T-helper 1 cell treated with Interleukin-12 subunit alpha and Interleukin-12 subunit beta and Interleukin-4 antibody, amounts not matched to agents 30 ng/mL and 1 ng/mL, for 36 hours (primary cell): ENCODE data around the gene GHRHR. TPM values are rescaled to one million over a fixed set of nuclear protein-coding genes. Genes with fewer than 3 reads are reported as not detected.

ENCODE experiments used
- intact Hi-C: fragments of 100-400 bp; cut with micrococcal nuclease; formaldehyde crosslinking; loops from one replicate; pipeline ENCODE4 v1.15.1; 2024
- total RNA-seq: library from RNA; stranded (reverse); gene quantifications from 2 replicates; pipeline ENCODE4 v1.2.3, GENCODE V29; 2022

GHRHR gene
- total RNA-seq, 1 donor from 2014 or later = not detected

DNA sequence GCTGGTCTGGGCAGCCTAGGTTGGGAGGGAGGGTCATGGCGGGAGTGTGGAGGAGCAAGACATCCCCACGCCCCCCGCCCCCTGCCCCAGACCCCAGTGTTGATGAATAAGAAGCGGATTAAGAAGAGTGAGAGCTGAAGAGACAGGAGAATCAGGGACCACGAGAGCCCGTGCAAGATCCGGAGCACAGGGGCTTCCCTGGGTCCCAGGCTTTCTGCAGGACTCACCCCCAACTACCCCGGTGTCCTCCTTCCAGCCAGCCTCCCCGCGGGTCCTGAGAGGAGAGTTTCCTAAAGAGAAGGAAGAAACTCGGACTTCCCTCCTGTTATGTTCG is 20.1 kb downstream of the GHRHR start:
- intact Hi-C loops = loop anchor here (1.0 to 5.0 kb wide), 3 partner anchors 138 to 753 kb away; no protein-coding TSS in a partner anchor

DNA sequence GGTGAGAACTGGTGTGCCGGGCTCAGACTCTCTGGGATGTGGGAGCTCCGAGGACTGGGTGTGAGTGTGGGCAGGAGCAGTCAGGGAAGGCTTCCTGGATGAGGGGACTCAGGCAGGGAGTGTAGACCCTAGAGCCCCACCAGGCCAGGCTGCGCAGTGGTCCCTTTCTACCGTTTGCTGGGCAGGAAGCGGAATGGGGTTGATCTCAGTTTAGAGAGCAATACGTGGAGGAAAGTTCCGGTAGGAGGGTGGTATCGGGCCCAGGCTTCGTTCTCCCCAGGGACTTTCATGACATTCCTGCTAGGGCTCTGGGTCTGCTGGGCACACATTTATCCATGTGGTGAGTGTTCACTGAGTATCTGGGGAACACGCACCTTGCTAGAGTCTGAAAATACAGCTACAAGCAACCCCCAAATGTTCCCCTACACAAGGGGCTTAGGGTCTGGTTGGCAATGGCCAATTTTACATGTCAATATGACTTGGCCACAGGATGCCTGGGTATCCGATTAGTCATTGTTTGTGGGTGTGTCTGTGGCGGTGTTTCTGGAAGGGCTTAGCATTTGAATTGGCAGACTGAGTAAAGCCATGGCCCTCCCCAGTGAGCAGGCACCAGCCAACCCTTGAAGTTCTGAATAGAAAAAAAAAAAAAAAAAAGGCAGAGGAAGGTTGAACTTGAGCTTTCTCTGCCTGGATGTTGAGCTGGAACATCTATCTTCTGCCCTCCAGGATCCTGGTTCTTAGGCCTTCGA is 20.8 kb downstream of the GHRHR start:
- intact Hi-C loops = loop anchor here (5.0 kb wide), 2 partner anchors 503 to 753 kb away; no protein-coding TSS in a partner anchor

DNA sequence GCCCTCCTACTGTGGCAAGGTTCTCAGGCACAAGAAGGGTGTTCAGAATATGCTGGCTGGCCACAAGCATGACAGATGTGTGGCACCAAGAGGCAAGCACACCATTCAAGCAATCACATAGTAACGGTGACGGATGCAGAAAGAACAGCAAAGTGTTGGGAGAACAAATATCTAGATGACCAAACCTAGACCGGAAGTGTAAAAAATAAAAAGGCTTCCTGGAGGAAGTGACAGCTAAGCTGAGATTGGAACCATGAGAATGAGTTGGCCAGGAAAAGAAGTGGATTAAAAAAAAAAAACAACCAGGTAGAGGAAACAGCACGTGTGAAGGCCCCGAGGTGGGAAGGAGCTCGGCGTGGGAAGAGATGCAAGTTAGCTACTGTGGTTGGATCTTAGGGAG is 22.0 kb downstream of the GHRHR start:
- intact Hi-C loops = no loop called here

DNA sequence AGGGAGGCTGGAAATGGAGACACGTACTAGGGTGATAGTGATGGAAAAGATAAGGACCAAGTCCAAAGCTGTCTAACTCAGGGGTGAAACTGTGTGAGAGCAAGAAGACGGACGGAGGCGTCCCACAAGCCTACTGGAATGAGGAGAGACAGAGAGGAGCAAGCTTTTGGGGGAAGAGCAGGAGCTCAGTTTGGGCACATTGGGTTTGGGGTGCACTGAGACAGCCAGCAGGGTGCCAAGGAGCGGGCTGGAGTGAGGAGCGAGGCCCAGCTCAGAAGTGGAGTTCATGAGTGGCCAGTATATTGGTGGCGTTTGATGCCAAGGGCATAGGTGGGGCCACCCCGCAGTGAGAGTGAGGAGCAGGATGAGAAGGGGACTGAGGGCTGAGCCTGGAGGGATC is 22.6 kb downstream of the GHRHR start:
- intact Hi-C loops = no loop called here

DNA sequence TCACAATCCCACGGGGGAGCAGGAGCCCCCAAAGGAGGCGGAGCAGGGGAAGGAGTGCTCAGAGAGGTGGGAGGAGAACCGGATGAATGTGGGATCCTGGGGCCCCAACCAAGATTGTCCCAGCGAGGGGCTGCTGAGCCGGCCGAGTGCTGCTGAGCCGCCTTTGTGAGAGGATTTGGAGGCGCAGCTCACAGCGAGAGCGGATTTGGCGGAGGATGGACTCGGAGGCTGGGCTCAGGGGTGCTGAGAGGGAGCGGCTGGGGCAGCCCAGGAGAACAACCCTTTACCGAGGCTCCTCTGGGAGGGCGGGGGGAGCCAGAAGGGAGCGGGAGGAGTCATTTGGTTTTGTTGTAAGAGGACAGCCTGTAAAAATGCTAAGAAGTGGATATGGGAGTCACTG is 23.0 kb downstream of the GHRHR start:
- intact Hi-C loops = no loop called here

DNA sequence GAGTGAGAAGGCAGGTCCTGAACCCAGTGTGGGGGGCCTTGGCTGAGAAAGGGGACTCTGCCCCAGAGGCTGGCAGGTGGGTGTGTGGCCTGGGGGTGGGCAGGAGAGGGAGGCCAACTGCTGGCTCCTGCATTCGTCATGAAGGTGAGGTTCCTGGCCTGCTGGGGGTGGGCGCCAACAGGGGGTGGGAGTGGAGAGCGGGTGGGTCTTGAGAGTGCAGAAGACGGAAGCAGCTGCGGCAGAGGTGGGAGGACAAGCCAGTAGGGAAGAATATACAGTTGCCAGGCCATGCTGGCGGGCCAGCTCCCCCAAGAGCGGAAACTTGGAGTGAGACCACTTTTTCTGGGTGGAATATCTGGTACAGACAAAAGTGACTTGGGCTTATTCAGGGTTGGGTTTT is 23.4 kb downstream of the GHRHR start:
- intact Hi-C loops = no loop called here

DNA sequence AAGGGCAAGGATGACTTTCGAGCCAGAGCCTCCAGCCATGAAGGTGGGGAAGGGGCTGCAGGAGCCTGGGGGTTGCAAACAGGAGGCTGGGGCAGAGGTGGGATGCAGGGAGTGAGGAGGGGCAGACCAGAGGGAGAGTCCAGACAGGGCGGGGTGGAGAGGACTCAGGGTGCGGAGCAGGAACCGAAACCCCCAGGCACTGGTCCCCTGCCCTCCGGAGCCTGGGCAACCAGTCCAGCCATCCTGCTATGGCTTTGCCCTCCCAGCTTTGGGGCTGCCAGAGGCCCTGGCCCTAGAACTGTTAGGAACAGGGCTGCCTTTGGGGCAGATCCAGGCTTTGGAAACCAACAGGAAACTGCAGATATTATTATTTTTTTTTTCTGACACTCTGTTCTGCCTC is 24.2 kb downstream of the GHRHR start:
- intact Hi-C loops = no loop called here

DNA sequence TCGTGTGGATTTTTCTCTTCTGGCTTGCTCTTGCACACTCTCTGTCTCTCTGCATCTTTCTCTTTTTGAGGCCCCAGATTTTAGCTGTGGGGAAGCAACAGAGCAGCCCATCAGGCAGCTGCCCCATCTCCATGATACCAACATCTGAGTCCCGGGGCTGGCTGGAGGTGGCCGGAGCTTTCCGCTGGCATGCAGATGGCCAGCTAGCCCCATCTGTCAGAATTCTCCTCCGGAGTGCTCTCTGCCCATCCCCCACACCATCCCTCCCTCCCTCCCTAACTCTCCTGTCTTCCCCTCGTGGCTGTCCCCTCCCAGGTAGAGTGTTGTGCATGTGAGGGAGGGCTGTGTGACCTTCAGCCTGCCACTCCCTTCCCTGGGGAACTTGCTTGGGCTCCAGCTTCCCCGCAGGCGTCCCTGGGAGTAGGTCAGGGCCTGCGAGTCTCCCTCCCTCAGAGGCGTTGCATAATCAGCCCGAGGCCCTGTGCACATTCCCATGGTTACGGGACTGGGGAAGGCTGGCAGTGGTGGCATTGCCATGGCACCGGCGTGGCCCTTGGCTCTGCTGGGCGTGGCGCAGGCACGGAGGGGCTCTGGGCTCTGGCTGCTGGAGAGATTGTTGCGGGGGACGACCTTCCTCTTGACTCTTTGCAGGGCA is 24.7 kb downstream of the GHRHR start:
- intact Hi-C loops = no loop called here

DNA sequence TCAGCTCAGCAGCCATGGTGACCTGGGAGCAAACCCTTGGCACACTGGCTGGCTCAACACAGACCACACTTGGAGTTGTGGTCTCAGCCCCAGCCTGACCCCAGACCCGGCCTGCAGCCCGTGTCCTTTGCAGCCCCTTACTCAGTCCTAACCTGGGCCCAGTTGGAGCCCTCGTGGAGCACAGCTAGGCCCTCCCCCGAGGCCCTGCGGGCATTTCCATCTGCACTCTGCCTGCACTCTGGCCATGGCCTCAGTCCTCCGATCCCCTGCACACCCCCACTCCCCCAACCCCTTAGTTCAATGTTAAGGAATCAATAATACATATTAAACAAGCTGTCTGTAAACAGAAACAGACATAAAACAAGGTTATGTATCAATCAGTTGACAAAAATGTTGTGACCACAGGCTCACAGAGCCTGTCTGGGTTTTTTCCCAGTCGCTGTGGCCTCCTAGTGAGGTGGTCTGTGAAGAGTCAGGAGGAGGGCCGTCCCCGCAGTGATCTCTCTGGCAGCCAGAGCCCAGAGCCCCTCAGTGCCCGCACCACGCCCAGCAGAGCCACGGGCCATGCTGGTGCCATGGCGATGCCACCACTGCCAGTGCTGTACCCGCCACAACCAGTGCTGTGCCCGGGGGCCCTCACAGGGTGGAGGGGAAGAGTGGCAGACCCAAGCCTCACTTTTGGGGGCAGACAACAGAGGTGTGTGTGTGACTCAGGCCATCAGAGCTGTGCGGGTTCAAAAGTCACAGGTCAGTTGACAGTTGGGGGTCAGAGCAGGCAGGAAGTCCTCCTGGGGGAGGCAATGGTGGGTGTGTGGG is 25.5 kb downstream of the GHRHR start:
- intact Hi-C loops = no loop called here

DNA sequence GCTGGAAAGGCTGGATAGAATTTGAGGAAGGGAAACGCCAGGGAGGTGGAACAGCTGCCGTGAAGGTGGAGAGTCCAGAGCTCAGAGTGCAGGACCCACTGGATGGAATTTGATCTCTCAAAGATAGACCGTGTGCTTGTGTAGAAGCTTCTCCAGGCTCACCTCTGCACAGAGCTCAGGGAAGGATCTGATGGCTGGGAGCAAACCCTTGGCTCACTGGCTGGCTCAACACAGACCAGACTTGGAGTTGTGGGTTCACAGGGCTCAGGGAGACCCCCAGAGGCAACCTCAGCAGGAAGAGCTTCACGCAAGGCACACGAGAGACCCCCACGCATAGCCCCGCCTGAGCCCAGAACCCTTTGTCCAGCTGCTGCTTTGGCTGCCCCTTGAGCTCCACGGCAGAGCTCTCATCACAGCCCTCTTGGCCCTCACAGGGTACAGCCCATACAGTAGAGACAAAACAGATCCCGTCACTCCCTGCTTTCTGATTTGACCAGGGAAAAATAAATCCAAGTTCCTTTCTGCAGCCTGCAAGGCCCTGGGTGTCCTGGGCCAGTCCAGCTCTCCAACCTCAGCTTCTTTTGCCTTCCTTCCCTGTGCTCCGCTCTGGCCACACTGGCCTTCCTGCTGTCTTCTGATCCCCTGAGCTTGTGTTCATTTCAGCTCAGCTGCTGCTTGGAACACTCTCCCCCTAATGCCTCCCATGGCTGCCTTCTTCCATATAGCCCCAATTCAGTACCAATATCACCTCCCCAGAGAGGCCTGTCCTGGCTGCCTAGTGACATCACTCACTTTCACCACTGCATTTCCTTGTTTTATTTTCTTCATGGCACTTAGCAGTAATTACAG is 26.3 kb downstream of the GHRHR start:
- intact Hi-C loops = no loop called here

DNA sequence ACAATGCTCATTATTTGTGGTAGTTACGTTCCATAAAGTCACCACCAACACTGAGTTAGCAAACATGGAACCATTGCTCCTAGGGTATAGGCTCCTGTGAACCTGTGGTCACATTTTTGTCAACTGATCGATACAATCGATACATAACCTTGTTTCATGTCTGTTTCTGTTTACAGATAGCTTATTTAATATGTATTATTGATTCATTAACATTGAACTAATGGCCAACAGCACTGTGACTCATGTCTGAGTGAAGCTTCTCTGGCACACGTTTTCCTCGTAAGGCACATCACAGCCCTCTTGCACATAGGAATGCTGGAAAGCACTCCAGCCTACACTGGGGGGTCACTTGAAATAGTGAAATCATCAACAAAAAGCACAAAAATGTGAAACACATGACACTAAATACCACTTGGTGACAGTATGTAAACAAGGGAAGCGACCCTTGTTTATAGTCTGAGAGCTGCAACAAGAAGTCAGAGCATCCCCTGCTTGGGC is 27.0 kb downstream of the GHRHR start:
- intact Hi-C loops = no loop called here

DNA sequence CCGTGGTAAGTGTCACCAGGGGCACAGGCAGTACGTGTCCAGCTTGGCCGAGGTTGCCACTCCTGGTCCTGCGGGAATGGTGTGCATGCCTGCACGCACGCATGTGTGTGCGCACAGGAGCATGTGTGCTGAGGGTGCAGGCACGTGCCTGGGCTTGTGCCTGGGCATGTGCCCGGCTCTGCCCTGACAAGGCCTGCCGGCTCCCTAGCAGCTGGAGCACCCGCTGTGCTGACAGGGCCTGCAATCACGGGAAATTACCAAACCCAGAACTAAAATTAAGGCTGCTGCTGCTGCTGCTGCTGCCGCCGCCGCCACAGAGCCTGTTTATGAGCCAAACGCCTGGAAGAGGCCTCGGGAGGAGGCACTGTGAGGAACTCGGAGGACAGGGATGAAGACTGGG is 28.7 kb downstream of the GHRHR start:
- intact Hi-C loops = no loop called here

DNA sequence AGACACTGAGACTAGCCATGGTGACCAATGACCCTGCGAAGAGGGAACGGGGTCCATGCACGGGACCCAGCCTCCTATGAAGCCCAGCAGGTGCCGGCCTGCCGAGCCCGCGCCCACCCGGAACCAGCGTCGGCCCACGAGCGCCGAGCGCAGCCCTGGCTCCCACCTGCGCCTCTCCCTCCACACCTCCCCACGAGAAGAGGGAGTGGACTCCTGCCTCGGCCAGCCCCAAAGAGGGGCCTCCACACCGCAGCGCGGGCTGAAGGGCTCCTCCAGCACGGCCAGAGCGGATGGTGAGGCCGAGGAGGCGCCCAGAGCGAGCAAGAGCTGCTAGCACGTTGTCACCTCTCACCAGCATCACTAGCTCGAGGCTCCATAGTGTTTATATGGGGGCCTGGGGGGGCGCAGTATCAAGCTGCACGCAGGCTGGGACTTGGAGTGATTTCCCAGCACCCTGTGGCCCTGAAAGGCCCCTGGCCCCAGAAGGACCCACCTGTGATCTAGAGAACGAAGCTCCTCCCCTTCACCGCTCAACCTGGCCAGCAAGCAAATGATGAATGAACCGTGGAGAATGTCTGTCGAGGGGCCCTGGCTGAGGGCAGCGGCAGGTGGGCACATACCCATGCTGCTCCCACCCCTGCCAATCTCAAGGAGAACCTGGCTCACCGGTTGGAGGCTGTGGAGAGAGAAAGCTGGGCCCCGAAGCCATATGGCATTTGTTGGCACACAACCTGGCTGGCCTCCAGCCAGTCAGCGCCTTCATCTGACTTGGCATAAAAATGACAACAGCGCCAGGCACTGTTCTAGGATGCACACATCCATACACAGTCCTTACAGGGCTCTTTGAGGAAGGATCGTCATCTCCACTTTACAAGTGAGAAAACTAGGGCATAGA is 30.7 kb downstream of the GHRHR start:
- intact Hi-C loops = no loop called here

DNA sequence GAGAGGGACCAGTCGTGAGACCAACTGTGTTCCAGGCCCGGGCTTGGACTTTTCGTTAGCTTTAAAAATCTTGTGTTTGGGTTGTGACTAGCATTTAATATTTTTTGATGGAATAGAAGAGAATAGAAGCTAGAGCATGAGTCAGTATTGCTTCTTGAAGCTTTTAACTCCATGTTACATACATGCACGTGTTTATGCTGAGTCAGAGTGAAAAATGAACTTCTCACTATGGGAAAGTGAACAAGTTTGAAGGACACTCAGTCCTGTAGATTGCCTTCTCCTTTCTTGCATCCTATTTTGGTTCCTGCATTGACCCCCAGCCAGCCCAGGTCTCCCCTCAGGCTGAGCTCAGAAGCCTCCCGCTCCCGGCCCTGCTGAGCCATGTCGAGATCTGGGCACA is 31.8 kb downstream of the GHRHR start:
- intact Hi-C loops = no loop called here

DNA sequence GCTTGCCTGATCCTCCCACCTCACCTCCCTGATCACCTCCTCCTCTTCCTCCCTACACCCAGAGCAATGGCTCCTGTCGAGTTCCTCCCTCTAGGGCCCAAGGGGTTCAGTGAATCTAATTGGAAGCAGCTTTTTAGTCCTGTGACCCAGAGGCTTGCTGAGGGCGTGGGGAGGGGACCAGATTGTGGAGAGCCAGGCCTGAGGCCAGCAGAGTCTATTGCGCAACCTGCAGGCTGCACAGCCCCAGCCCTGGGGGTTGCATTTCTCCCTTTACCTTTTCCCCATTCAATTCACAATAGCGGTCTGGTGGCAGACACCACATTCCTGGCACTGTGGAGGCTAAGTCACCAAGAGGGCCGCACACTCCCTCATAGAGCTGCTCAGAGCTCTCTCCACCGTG is 32.5 kb downstream of the GHRHR start:
- intact Hi-C loops = no loop called here

DNA sequence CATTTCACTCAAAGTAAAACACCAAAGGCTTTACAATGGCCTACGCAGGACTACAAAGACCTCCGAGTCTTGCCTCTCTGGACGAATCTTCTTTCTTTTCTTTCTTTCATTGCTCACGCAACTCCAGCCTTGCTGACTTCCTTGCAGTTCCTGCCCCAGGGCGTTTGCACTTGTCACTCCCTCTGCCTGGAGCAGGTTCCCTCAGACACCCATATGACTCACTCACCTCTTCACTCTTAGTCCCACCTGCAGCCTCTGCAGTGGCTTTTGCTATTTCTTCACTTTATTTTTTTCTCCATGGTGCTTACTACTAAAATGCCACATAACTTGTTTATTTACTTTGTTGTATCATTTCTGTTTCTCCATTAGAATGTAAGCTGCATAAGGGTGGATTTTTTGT is 33.1 kb downstream of the GHRHR start:
- intact Hi-C loops = no loop called here

DNA sequence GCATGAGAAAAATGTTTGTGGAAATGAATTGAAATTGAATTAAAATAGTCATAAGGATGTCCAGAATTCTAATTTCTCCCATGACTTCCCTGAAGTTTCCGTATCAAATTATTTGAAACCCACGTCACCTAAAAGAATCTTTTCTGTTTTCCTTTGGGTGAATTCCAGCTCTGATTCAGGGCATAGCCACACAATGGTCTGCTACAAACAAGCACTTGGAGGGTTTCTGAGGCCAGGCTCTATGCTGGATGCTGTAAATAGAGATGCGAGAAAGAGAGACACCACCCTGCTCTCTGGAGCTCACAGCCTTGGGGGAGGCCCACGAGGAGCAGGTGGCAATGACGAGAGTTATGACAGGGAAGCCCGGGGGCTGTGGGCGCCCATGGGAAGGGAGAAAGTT is 33.6 kb downstream of the GHRHR start:
- intact Hi-C loops = no loop called here

DNA sequence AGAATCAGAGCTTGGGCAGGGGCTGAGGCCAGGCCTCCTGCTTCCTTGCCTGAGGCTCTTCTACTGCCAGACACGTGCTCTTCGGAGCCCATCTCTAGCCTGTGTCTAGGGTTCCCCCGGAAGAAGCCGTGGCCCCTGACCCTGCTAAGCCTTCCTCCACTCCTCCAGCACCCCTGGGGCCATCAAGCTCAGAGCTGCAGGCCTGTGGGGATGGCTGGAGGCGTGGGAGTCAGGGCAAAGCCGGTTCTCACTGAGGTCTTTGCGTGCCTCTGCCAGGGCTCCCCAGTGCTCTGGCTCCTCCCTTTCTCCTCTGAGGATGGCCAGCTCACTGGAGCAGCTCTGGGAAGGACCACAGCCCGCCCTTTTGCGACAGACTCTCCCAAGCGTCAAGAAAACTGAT is 34.4 kb downstream of the GHRHR start:
- intact Hi-C loops = no loop called here

DNA sequence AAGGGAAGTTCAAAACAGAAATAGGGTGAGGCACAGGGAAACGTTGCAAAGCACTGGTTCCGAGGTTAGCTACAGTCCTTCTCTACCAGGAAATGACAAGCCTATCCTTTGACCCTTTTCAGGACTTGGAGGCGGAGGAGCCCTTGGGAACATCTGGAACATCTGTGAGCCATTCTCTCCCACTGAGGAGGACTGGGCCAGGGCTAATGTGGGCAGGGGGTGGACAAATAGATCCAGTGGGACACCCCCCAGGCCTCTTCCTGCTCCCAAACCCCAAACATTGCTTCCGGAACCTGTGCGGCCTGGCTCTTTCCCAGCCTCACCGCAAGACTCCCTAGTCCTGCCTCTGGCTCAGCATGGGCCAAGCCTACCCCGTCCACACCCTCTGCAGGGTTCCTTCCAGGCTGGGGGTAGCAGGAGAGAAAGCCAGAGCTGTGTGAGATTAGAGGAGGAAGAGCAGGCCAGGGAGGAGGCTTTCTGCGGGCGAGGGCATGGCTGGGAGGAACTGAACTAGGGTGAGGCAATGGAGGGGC is 36.5 kb downstream of the GHRHR start:
- intact Hi-C loops = no loop called here

DNA sequence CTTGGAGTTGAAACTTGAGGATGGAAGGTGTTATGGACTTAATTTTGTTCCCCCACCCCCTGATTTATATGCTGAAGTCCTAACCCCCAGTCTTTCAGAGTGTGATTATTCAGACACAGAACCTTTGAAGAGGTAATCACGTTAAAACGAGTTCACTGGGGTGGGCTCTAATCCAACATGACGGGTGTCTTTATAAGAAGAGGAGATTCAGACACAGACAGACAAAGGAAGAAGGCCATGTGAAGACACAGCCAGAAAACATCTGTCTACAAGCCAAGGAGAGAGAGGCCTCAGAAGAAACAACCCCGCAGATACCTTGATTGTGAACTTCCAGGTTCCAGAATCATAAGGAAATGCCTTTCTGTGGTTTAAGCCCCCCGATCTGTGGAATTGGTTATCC is 37.0 kb downstream of the GHRHR start:
- intact Hi-C loops = no loop called here
